H1 (cell line): ENCODE results near the gene METTL1. TPM values are rescaled to one million over a fixed set of nuclear protein-coding genes. Genes with fewer than 3 reads are reported as not detected.

Source experiments
- SIN3A ChIP-seq, 2 experiments: IDR thresholded peaks in 1 of 2; conservative IDR thresholded peaks in 1 of 2; 2 replicates each; pipeline ENCODE4 v1.6.1; 2011 to 2012; ENCODE audit warnings: low read length in 2 of 2, improper control_type of control experiment in 1 of 2, low read depth in 1 of 2, mild to moderate bottlenecking in 1 of 2
- polyA plus RNA-seq, 7 experiments: library from polyadenylated mRNA; depleted of rRNA in 3 of 7; stranded (reverse) in 5 of 7; unstranded in 2 of 7; fragments of >200 nt in 5 of 7; fragments of 200-250 nt in 2 of 7; gene quantifications; 1 replicate in 5 of 7; 2 replicates in 1 of 7; 4 replicates in 1 of 7; pipeline versions ENCODE4 v1.2.1 to v1.2.3, GENCODE V29; 2011 to 2013; ENCODE audit warnings: missing spikeins in 2 of 7, mixed read lengths in 2 of 7
- total RNA-seq: library from RNA; stranded (reverse); fragmentation: NEBNext Ultra II Directional; extraction: Animal tissue kit (Norgen Biotek cat#: 25700); gene quantifications from 2 replicates; pipeline ENCODE4 v1.2.1, GENCODE V29; 2021

Gene METTL1
- total and polyA plus RNA-seq, 2 of the 8 experiments (the other 6 are each of a cell fraction or from before 2014, with no cell fraction given): 40.5 to 46.0 TPM

DNA sequence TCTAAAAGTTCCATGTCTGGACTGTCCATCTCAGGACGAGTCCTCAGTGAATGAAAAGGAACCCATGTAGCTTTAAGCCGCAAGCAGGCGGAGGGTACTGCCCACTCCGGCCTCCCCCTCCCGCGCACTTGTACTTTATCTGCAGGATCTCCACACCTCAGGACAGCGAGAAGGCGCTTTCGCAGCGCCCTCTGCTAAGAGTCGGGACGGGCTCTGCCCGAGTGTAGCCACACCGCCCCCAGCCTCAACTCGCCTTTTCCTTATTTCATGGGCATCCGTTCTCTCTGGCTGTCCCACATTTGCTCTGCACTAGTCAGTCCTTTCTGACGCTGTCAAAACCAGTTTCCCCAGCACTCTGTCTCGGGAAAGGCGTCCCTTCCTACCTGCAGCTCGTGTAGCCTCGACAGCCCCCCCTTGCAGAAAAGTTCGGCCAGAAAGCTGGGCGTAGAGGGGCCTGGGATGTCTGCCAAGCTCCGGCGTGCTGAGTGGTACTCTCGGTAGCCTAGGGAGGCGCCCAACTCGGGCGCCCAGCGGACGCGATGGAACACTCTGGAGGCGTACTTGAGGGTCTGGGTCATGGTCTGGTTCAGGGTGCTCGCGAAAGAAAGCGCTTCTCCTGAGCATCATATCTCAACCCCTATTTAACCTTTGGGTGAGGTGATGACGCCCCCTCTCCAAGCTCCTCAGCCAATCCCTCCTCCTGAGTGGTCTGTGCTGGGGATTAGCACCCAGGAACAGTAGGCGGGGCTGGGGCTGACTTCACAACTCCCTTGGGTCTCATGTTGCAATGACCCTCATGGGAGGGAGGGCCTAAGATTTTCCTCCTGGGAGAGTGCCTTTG lies 5.2 kb downstream of the METTL1 start, which contains the start of gene CYP27B1 (continued):
- TF ChIP-seq SIN3A (conservative IDR thresholded peaks at IDR 0.05 in 1 of 2, IDR thresholded peaks at IDR 0.05 in 1 of 2; ENCODE audit: low read depth in 1 of 2, low read length in 2 of 2): 0 out of 4 replicates have a peak, but pooled peaks have one; percentile 14 to 28
